Measurements from ENCODE around the gene GLT6D1.

The GLT6D1 gene

DNA sequence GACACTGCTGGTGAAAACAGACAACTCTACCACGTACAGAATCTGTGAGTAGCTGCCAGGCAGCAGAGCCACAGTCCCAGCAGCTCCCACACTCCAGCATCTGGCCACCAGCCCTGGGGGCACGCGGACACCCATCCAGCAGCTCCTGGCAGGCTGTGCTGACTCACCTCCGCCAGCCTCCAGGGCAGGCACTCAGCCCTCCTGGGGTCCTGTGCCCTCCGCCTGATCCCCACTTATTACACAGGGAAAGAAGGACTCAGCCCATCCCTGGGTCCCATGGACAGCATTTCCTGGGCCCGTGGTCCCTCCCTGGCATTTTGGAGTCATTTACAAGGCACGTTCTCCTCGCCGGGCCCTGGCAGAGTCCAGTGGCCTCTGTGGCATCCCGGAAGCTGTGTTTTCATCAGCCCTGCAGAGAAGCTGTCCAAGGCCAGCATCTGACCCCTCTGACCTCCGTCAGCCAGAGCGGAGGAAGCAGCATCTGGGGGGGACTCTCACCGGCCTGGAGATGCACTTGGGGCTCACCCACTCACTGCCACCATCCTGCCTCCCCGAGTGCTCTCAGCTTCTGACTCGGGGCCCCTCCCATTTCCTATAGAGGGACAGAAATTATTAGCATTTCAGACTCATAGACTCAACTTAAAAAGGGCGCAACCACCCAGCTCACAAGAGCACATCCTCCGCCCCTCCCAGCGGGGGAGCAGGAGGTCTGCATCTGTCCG is 56.2 kb downstream of the GLT6D1 start:
- Histone ChIP-seq H3K4me3 (replicated peaks; ENCODE audit: low read depth, low read length) (no peak overlapping the region), H3K27me3 (replicated peaks; ENCODE audit: control insufficient read depth, insufficient read depth, low read length) (no peaks in the 10 kb centered on the region), H3K36me3 (ENCODE audit: control insufficient read depth, insufficient read depth, low read length) (no peaks in the 10 kb centered on the region)
- TF ChIP-seq CTCF (IDR thresholded peaks at IDR 0.05; ENCODE audit: insufficient read depth, low read length, poor library complexity, severe bottlenecking) = no peak
- no peak for DNase-seq (ENCODE audit: extremely low read depth, insufficient read length)

GRCh38 chr9:135582541-135582940 is 56.8 kb downstream of the GLT6D1 start:
- H3K27me3 ChIP-seq (replicated peaks; ENCODE audit: control insufficient read depth, insufficient read depth, low read length) = no peaks in the 10 kb centered on the region
- DNase-seq (ENCODE audit: extremely low read depth, insufficient read length) = no peak
- no peak for TF ChIP-seq CTCF (IDR thresholded peaks at IDR 0.05; ENCODE audit: insufficient read depth, low read length, poor library complexity, severe bottlenecking)
- H3K4me3 ChIP-seq (replicated peaks; ENCODE audit: low read depth, low read length) = no peak overlapping the region
- H3K36me3 ChIP-seq (ENCODE audit: control insufficient read depth, insufficient read depth, low read length) = no peaks in the 10 kb centered on the region

DNA sequence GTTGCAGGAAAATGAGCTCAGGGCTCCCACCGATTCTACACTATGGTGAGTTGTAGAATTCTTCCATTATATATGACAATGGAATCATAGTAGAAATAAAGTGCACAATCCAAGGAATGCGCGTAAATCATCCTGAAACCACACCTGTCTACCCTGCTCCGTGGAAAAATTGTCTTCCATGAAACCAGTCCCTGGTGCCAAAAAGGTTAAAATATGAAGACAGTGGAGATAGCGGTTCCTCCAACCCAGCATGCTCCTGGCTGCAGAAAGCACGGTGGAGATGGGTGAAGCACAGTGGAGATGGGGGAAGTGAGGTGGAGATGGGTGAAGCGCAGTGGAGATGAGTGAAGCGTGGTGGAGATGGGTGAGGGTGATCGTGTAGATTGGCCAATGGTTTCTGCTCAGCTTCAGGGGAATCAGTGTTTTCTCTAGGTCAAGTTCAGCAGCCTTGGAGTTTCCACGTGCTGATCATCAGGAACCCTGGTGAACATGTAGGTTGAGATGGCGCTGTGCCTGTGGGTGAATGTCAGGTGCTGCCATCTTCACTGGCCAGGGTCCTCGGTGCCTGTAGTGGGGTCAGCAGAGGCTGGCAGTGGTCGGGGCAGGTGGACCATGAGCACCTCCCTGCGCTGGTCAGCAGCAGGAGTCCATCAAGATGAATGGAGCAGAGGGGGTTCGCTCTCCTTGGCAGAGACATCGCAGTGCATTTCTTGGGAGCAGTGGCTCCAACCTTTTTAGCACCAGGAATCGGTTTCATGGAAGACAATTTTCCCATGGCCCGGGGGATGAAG is 57.5 kb downstream of the GLT6D1 start:
- no peaks in the 10 kb centered on the region for H3K27me3 ChIP-seq (replicated peaks; ENCODE audit: control insufficient read depth, insufficient read depth, low read length)
- no peaks in the 10 kb centered on the region for H3K36me3 ChIP-seq (ENCODE audit: control insufficient read depth, insufficient read depth, low read length)
- H3K4me3 ChIP-seq (replicated peaks; ENCODE audit: low read depth, low read length) = no peak overlapping the region
- DNase-seq (ENCODE audit: extremely low read depth, insufficient read length) = no peak
- TF ChIP-seq CTCF (IDR thresholded peaks at IDR 0.05; ENCODE audit: insufficient read depth, low read length, poor library complexity, severe bottlenecking) = no peak

DNA sequence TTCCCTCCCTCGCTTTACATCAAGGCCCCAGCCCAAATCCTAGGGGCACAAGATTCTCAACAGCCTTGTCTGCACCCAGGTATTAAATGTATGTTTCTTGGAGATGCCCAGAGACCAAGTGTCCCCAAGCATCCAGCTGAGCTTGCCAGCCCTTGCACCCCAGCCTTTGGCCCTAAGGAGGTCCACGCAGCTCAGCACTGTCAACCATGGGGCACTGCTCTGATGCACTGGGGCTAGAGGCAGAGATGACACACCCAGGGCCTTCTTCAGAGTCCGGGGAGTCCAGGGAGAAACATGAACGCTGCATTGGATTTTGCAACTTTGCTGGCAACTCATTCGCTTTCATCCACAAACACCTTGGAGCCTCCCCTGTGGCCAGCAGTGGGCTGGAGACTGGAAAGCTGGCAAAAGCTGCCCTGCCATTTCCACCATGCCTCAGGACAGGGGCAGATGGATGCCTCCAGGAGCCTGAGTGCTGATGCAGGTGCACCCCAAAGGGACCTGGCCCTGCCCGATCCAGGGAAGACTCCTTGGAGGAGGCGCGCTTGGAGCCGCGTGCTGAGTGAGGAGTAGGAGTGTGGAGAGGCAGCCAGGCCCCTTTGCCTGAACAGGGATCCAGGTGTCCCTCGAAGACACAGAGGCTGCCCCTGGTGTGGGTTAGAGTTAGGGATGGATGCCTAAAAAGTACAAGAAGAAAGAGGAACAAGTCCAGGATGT is 58.5 kb downstream of the GLT6D1 start:
- no peaks in the 10 kb centered on the region for H3K36me3 ChIP-seq (ENCODE audit: control insufficient read depth, insufficient read depth, low read length)
- no peak for TF ChIP-seq CTCF (IDR thresholded peaks at IDR 0.05; ENCODE audit: insufficient read depth, low read length, poor library complexity, severe bottlenecking)
- no peak for DNase-seq (ENCODE audit: extremely low read depth, insufficient read length)
- H3K27me3 ChIP-seq (replicated peaks; ENCODE audit: control insufficient read depth, insufficient read depth, low read length) = no peaks in the 10 kb centered on the region
- no peak overlapping the region for H3K4me3 ChIP-seq (replicated peaks; ENCODE audit: low read depth, low read length)

DNA sequence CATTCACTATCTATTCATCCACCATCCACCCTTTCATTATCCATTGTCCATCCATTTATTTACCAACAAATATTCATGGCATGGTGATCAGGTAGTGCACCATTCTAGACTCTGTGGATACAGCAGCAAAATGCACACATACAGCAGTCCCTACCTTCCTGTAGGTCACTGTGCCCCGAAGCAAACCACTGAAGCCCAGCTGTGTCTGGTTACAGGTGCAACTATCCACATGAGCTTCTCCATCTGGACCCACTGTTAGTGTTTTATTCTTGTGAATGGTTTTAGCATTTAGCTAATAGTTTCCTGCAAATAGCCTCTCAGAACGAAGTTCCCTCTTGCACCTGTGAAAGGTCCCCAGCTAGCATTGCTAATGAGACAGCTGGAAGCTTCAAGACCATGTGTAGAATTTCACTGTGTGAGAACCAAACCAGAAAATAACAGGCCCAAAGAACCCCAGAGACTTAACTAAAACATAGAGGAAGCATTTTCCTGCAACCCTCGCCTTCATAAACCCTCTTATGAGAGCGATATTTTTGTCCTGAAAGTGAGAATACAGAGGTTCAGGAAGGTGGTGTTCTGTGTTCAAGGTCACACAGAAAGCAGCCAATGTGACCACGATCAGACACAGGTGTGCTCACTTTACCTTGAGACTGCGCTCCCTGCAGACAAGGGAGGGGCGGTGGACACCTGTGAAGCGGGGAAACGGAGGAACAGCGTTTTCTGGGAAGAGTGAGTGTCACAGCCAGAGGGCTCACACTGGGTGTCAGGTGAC is 59.3 kb downstream of the GLT6D1 start:
- Histone ChIP-seq H3K4me3 (replicated peaks; ENCODE audit: low read depth, low read length) (no peak overlapping the region), H3K27me3 (replicated peaks; ENCODE audit: control insufficient read depth, insufficient read depth, low read length) (no peaks in the 10 kb centered on the region), H3K36me3 (ENCODE audit: control insufficient read depth, insufficient read depth, low read length) (no peaks in the 10 kb centered on the region)
- DNase-seq (ENCODE audit: extremely low read depth, insufficient read length) = no peak
- no peak for TF ChIP-seq CTCF (IDR thresholded peaks at IDR 0.05; ENCODE audit: insufficient read depth, low read length, poor library complexity, severe bottlenecking)

Measured in GM06990 (cell line).